ENCODE results near the gene ZNF469. TPM values are rescaled to one million over a fixed set of nuclear protein-coding genes. Genes with fewer than 3 reads are reported as not detected.

The ZNF469 gene
- total and polyA plus RNA-seq, 2 of the 13 experiments (the other 11 are each of a cell fraction or from before 2014, with no cell fraction given), result not detected

DNA sequence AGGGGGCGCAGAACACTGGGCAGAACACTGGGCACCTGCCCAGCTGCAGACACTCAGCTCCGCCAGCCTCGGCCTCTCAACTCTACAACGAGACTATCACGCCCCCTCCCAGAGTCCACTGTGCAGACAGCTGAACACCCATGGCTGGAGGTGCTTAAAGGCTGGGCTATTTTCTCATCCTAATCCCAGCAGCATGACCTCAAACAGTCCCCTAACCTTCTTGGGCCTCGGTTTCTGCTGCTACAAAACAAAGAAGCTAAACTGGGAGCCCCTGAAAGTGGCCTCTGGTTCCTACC is 27.7 kb upstream of the ZNF469 start:
- H3K4me3 ChIP-seq (replicated peaks in 1 of 3; ENCODE audit: insufficient read depth in 1 of 3, low read depth in 2 of 3, low read length in 3 of 3), result no peak overlapping the region
- peaks cover 3 to 71% of the 10 kb centered on the region in 2 experiments; a peak in 4 of 5 replicates for H3K27me3 ChIP-seq (ENCODE audit: control insufficient read depth in 1 of 2, insufficient read depth in 2 of 2, low read length in 2 of 2)
- no TSS peak for BruUV-seq (replicated peaks)
- H3K4me1 ChIP-seq (ENCODE audit: insufficient read depth, low read length), result no peaks in the 10 kb centered on the region
- TF ChIP-seq SMARCC2 (IDR thresholded peaks at IDR 0.05) (no peak), HBP1 (CRISPR knock-in tag; IDR thresholded peaks at IDR 0.05; ENCODE audit: low read depth) (no peak), ZNF660 (CRISPR knock-in tag; IDR thresholded peaks at IDR 0.05; ENCODE audit: borderline replicate concordance, low read depth) (no peak), TARDBP (CRISPR knock-in tag; IDR thresholded peaks at IDR 0.05) (no peak), NR3C1 (CRISPR knock-in tag; IDR thresholded peaks at IDR 0.05) (no peak)
- TF ChIP-seq, protein P1, sequence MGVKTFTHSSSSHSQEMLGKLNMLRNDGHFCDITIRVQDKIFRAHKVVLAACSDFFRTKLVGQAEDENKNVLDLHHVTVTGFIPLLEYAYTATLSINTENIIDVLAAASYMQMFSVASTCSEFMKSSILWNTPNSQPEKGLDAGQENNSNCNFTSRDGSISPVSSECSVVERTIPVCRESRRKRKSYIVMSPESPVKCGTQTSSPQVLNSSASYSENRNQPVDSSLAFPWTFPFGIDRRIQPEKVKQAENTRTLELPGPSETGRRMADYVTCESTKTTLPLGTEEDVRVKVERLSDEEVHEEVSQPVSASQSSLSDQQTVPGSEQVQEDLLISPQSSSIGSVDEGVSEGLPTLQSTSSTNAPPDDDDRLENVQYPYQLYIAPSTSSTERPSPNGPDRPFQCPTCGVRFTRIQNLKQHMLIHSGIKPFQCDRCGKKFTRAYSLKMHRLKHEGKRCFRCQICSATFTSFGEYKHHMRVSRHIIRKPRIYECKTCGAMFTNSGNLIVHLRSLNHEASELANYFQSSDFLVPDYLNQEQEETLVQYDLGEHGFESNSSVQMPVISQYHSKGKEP (CRISPR knock-in tag; IDR thresholded peaks at IDR 0.05), result no peak
- H3K27ac ChIP-seq (ENCODE audit: extremely low read length, insufficient read depth, low read length), result no peak overlapping the region
- FAIRE-seq (no peak), ATAC-seq (peak; percentile 14; the same call in 2 of the 3 replicates), DNase-seq (ENCODE audit: low spot score) (no peak)
- ChIA-PET CTCF (ENCODE audit: low intra/inter-chr PET ratio, low total read pairs) (no interaction called here), POLR2A (no interaction called here)
- no peaks in the 10 kb centered on the region for H3K36me3 ChIP-seq (replicated peaks in 1 of 2; ENCODE audit: control insufficient read depth in 1 of 2, insufficient read depth in 2 of 2, low read length in 2 of 2)
- no peaks in the 10 kb centered on the region for H4K20me1 ChIP-seq (ENCODE audit: insufficient read depth, low read length)
- intact Hi-C loops (cut with micrococcal nuclease; ENCODE audit: unreplicated experiment) (no loop called here), in situ Hi-C loops (cut with HindIII; ENCODE audit: extremely low pct_ligation_motif_present, low pct_unique_long_range_greater_than_20kb) (no loop called here)
- H2AFZ ChIP-seq (ENCODE audit: low read length), result no peak overlapping the region
- no peak overlapping the region for H3K4me2 ChIP-seq (ENCODE audit: low read depth, low read length)
- H3K79me2 ChIP-seq (ENCODE audit: insufficient read depth, low read length), result no peaks in the 10 kb centered on the region
- WGBS (ENCODE audit: low lambda C conversion rate), result 0% methylated on average over 1 of the region's 6 CpGs
- H3K9me3 ChIP-seq (ENCODE audit: low read length), result no peaks in the 10 kb centered on the region
- H3K9ac ChIP-seq (ENCODE audit: insufficient read depth, low read depth, low read length), result no peak overlapping the region
